ENCODE measurements around the gene LSG1. TPM values are rescaled to one million over a fixed set of nuclear protein-coding genes. Genes with fewer than 3 reads are reported as not detected.

LSG1 gene
- total RNA-seq, 1 experiment from 2014 or later = 45.8 TPM

- TF ChIP-seq AFF4 (CRISPR knock-in tag; IDR thresholded peaks at IDR 0.05; ENCODE audit: borderline replicate concordance) (no peak), FOXJ3 (CRISPR knock-in tag; IDR thresholded peaks at IDR 0.05; ENCODE audit: borderline replicate concordance) (no peak), TP53 (CRISPR knock-in tag; IDR thresholded peaks at IDR 0.05) (no peak), FOXK1 (CRISPR knock-in tag; IDR thresholded peaks at IDR 0.05) (peak; percentile 68), ZNF416 (CRISPR knock-in tag; IDR thresholded peaks at IDR 0.05) (no peak), ZNF281 (CRISPR knock-in tag; IDR thresholded peaks at IDR 0.05) (no peak), ZNF512 (CRISPR knock-in tag; IDR thresholded peaks at IDR 0.05; ENCODE audit: borderline replicate concordance) (no peak), CREB1 (CRISPR knock-in tag; IDR thresholded peaks at IDR 0.05) (peak; percentile 46; the same call in 1 of the 2 replicates), CDX4 (CRISPR knock-in tag; IDR thresholded peaks at IDR 0.05; ENCODE audit: borderline replicate concordance) (no peak), OVOL2 (CRISPR knock-in tag; IDR thresholded peaks at IDR 0.05; ENCODE audit: borderline replicate concordance) (no peak), NFATC4 (CRISPR knock-in tag; IDR thresholded peaks at IDR 0.05) (no peak), ATF2 (CRISPR knock-in tag; IDR thresholded peaks at IDR 0.05; ENCODE audit: borderline replicate concordance, low read depth) (no peak), MLX (CRISPR knock-in tag; IDR thresholded peaks at IDR 0.05) (no peak), ELF4 (CRISPR knock-in tag; IDR thresholded peaks at IDR 0.05; ENCODE audit: low read depth) (no peak), TCF7 (CRISPR knock-in tag; IDR thresholded peaks at IDR 0.05; ENCODE audit: low read depth) (no peak), GABPB1 (CRISPR knock-in tag; IDR thresholded peaks at IDR 0.05) (peak; percentile 57), ESRRA (CRISPR knock-in tag; IDR thresholded peaks at IDR 0.05; ENCODE audit: borderline replicate concordance) (no peak), GRHL2 (CRISPR knock-in tag; IDR thresholded peaks at IDR 0.05; ENCODE audit: insufficient replicate concordance, severe bottlenecking) (no peak), KAT7 (CRISPR knock-in tag; IDR thresholded peaks at IDR 0.05; ENCODE audit: borderline replicate concordance) (no peak), USF2 (CRISPR knock-in tag; IDR thresholded peaks at IDR 0.05) (no peak), JUN (CRISPR knock-in tag; IDR thresholded peaks at IDR 0.05) (no peak), ZNF219 (CRISPR knock-in tag; IDR thresholded peaks at IDR 0.05; ENCODE audit: borderline replicate concordance) (no peak), NFE2L1 (CRISPR knock-in tag; IDR thresholded peaks at IDR 0.05) (no peak), FOXP1 (CRISPR knock-in tag; IDR thresholded peaks at IDR 0.05; ENCODE audit: borderline replicate concordance) (peak; percentile 6; the same call in 1 of the 2 replicates), E2F4 (CRISPR knock-in tag; IDR thresholded peaks at IDR 0.05; ENCODE audit: borderline replicate concordance, low read depth) (no peak)
Measured at GRCh38 chr3:194671900-194672808, at the start of gene LSG1 (continued).
